HepG2 (cell line): Measurements from ENCODE around the gene PYCARD. TPM values are rescaled to one million over a fixed set of nuclear protein-coding genes. Genes with fewer than 3 reads are reported as not detected.
A peak's percentile ranks its signal among the peaks of the same experiment; 100 is the strongest.

ENCODE experiments used
- GATA4 ChIP-seq: sonication (generic); IDR thresholded peaks from 2 replicates; pipeline ENCODE4 v1.6.1; 2016; ENCODE audit warnings: antibody characterized with exemption, low read depth, borderline replicate concordance
- HMG20B ChIP-seq: conservative IDR thresholded peaks from 2 replicates; pipeline ENCODE4 v1.6.1; 2016; ENCODE audit warnings: missing genetic modification reagents, missing compliant biosample characterization
- NFE2L2 ChIP-seq: fragments of 150-350 bp; IDR thresholded peaks from 2 replicates; pipeline ENCODE4 v1.6.1; 2014; ENCODE audit warnings: low read length
- RBM39 ChIP-seq: fragments of 200-400 bp; formaldehyde crosslinking; IDR thresholded peaks from one replicate; pipeline ENCODE4 v1.6.1; 2018; ENCODE audit warnings: antibody characterized with exemption, mild to moderate bottlenecking, low read depth, low read length; ENCODE audit not compliant: poor library complexity, severe bottlenecking
- polyA plus RNA-seq, 8 experiments: library from polyadenylated mRNA; depleted of rRNA in 3 of 8; stranded (reverse) in 7 of 8; unstranded in 1 of 8; fragments of >200 nt; fragmentation: Illumina TruSeq in 4 of 8; extraction: Trizol in 4 of 8; gene quantifications; 2 replicates each; pipeline versions ENCODE4 v1.2.1 to v1.2.3, GENCODE V29; 2011 to 2016; ENCODE audit warnings: low read depth in 4 of 8, missing spikeins in 1 of 8, mixed read lengths in 1 of 8; ENCODE audit not compliant: insufficient read depth in 1 of 8
- total RNA-seq, 5 experiments: library from RNA; depleted of rRNA; stranded (reverse); fragments of >200 nt; fragmentation: Illumina TruSeq; extraction: Trizol; gene quantifications; 2 replicates each; pipeline ENCODE4 v1.2.3, GENCODE V29; 2016; ENCODE audit warnings: low read depth in 1 of 5
- TF ChIP-seq, protein P1 (sequence below): sonication (generic); formaldehyde crosslinking; IDR thresholded peaks from 2 replicates; pipeline ENCODE4 v1.4.0; 2020; ENCODE audit warnings: missing genetic modification reagents
- TF ChIP-seq, protein P2 (sequence below): sonication (generic); formaldehyde crosslinking; IDR thresholded peaks from 2 replicates; pipeline ENCODE4 v1.8.0; 2022; ENCODE audit warnings: missing genetic modification reagents, mild to moderate bottlenecking, moderate library complexity, borderline replicate concordance
- TF ChIP-seq, protein P3 (sequence below): sonication (generic); formaldehyde crosslinking; IDR thresholded peaks from 2 replicates; pipeline ENCODE4 v1.4.0; 2020; ENCODE audit warnings: missing genetic modification reagents, low read depth, mild to moderate bottlenecking, borderline replicate concordance
- TF ChIP-seq, protein P4 (sequence below): sonication (generic); formaldehyde crosslinking; IDR thresholded peaks from 2 replicates; pipeline ENCODE4 v1.4.0; 2020; ENCODE audit warnings: mild to moderate bottlenecking, missing genetic modification reagents
- TF ChIP-seq, protein P5 (sequence below): sonication (generic); formaldehyde crosslinking; conservative IDR thresholded peaks from 2 replicates; pipeline ENCODE4 v1.4.0; 2020; ENCODE audit warnings: missing genetic modification reagents
- TF ChIP-seq, protein P6 (sequence below): IDR thresholded peaks from 2 replicates; pipeline ENCODE4 v1.6.1; 2012; ENCODE audit warnings: inconsistent platforms
- TF ChIP-seq, protein P7 (sequence below): sonication (generic); formaldehyde crosslinking; IDR thresholded peaks from 2 replicates; pipeline ENCODE4 v1.4.0; 2020; ENCODE audit warnings: mild to moderate bottlenecking, missing genetic modification reagents

The PYCARD gene
- total and polyA plus RNA-seq, 2 of the 13 experiments (the other 11 are each of a cell fraction or from before 2014, with no cell fraction given), result 4.8 to 9.2 TPM

DNA sequence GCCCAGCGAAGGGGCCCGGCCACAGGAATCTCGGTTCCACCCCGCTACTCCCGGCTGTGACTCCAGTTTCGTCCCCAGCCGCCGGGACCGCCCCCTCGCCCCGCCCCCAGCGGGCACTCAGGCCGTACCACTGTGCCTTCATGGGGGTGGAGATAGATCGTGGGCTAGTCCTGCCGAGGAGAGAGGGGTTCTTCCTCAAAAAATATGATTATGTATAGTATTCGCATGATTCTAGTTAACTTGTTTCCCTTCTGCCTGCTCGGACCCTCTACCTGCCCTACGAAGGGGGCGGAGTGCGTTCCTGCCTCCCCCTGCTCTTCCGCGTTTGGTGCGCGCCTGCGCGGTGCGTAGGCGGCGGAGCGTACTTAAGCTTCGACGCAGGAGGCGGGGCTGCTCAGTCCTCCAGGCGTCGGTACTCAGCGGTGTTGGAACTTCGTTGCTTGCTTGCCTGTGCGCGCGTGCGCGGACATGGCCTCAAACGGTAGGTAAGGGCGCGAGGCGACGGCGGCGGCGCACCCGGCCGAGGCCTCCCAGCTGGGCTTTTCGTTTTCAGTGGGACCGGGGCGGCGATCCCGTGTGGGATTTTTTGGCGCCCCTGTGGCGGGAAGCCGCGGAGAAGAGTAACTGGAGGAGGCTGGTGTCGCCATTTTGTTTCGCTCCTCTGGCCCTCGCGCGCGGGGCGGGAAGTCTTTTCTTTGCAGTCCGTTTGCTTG is 22.7 kb downstream of the PYCARD start, which contains the start of gene FUS (continued):
- TF ChIP-seq, protein P1, sequence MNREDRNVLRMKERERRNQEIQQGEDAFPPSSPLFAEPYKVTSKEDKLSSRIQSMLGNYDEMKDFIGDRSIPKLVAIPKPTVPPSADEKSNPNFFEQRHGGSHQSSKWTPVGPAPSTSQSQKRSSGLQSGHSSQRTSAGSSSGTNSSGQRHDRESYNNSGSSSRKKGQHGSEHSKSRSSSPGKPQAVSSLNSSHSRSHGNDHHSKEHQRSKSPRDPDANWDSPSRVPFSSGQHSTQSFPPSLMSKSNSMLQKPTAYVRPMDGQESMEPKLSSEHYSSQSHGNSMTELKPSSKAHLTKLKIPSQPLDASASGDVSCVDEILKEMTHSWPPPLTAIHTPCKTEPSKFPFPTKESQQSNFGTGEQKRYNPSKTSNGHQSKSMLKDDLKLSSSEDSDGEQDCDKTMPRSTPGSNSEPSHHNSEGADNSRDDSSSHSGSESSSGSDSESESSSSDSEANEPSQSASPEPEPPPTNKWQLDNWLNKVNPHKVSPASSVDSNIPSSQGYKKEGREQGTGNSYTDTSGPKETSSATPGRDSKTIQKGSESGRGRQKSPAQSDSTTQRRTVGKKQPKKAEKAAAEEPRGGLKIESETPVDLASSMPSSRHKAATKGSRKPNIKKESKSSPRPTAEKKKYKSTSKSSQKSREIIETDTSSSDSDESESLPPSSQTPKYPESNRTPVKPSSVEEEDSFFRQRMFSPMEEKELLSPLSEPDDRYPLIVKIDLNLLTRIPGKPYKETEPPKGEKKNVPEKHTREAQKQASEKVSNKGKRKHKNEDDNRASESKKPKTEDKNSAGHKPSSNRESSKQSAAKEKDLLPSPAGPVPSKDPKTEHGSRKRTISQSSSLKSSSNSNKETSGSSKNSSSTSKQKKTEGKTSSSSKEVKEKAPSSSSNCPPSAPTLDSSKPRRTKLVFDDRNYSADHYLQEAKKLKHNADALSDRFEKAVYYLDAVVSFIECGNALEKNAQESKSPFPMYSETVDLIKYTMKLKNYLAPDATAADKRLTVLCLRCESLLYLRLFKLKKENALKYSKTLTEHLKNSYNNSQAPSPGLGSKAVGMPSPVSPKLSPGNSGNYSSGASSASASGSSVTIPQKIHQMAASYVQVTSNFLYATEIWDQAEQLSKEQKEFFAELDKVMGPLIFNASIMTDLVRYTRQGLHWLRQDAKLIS (CRISPR knock-in tag), result peak; percentile 96
- TF ChIP-seq RBM39, result peak; percentile 100
- TF ChIP-seq, protein P2, sequence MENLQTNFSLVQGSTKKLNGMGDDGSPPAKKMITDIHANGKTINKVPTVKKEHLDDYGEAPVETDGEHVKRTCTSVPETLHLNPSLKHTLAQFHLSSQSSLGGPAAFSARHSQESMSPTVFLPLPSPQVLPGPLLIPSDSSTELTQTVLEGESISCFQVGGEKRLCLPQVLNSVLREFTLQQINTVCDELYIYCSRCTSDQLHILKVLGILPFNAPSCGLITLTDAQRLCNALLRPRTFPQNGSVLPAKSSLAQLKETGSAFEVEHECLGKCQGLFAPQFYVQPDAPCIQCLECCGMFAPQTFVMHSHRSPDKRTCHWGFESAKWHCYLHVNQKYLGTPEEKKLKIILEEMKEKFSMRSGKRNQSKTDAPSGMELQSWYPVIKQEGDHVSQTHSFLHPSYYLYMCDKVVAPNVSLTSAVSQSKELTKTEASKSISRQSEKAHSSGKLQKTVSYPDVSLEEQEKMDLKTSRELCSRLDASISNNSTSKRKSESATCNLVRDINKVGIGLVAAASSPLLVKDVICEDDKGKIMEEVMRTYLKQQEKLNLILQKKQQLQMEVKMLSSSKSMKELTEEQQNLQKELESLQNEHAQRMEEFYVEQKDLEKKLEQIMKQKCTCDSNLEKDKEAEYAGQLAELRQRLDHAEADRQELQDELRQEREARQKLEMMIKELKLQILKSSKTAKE, result peak; percentile 80
- peak; percentile 93 for TF ChIP-seq GATA4
- TF ChIP-seq, protein P3, sequence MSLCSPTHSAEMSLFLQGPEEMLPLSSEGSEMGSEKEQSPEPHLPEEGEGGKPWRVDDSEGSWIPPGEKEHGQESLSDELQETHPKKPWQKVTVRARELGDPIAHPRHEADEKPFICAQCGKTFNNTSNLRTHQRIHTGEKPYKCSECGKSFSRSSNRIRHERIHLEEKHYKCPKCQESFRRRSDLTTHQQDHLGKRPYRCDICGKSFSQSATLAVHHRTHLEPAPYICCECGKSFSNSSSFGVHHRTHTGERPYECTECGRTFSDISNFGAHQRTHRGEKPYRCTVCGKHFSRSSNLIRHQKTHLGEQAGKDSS (CRISPR knock-in tag), result no peak; the same call in 1 of the 2 replicates
- TF ChIP-seq, protein P4, sequence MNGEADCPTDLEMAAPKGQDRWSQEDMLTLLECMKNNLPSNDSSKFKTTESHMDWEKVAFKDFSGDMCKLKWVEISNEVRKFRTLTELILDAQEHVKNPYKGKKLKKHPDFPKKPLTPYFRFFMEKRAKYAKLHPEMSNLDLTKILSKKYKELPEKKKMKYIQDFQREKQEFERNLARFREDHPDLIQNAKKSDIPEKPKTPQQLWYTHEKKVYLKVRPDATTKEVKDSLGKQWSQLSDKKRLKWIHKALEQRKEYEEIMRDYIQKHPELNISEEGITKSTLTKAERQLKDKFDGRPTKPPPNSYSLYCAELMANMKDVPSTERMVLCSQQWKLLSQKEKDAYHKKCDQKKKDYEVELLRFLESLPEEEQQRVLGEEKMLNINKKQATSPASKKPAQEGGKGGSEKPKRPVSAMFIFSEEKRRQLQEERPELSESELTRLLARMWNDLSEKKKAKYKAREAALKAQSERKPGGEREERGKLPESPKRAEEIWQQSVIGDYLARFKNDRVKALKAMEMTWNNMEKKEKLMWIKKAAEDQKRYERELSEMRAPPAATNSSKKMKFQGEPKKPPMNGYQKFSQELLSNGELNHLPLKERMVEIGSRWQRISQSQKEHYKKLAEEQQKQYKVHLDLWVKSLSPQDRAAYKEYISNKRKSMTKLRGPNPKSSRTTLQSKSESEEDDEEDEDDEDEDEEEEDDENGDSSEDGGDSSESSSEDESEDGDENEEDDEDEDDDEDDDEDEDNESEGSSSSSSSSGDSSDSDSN (CRISPR knock-in tag), result peak; percentile 88
- TF ChIP-seq, protein P5, sequence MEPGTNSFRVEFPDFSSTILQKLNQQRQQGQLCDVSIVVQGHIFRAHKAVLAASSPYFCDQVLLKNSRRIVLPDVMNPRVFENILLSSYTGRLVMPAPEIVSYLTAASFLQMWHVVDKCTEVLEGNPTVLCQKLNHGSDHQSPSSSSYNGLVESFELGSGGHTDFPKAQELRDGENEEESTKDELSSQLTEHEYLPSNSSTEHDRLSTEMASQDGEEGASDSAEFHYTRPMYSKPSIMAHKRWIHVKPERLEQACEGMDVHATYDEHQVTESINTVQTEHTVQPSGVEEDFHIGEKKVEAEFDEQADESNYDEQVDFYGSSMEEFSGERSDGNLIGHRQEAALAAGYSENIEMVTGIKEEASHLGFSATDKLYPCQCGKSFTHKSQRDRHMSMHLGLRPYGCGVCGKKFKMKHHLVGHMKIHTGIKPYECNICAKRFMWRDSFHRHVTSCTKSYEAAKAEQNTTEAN (CRISPR knock-in tag), result peak; percentile 78
- TF ChIP-seq, protein P6, sequence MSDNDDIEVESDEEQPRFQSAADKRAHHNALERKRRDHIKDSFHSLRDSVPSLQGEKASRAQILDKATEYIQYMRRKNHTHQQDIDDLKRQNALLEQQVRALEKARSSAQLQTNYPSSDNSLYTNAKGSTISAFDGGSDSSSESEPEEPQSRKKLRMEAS, result peak; percentile 65; the same call in 1 of the 2 replicates
- TF ChIP-seq, protein P7, sequence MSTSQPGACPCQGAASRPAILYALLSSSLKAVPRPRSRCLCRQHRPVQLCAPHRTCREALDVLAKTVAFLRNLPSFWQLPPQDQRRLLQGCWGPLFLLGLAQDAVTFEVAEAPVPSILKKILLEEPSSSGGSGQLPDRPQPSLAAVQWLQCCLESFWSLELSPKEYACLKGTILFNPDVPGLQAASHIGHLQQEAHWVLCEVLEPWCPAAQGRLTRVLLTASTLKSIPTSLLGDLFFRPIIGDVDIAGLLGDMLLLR, result peak; percentile 68
- TF ChIP-seq NFE2L2, result 0 out of 2 replicates have a peak, but pooled peaks have one; percentile 26
- TF ChIP-seq HMG20B (CRISPR knock-in tag), result peak; percentile 63
